ENCODE data around the gene NCK2. TPM values are rescaled to one million over a fixed set of nuclear protein-coding genes. Genes with fewer than 3 reads are reported as not detected.

Gene NCK2
- total RNA-seq, 2 donors from 2014 or later: 39.0 to 144 TPM

- 92% methylated on average over 4 of the region's 4 CpGs for WGBS
- no peak for DNase-seq (ENCODE audit: low spot score)
- Histone ChIP-seq H3K4me1 (replicated peaks) (no peaks in the 10 kb centered on the region), H3K36me3 (no peaks in the 10 kb centered on the region), H3K27ac (no peak overlapping the region), H3K4me3 (no peak overlapping the region), H3K9me3 (no peaks in the 10 kb centered on the region), H3K27me3 (replicated peaks; ENCODE audit: insufficient read depth) (no peaks in the 10 kb centered on the region)
- no peak for TF ChIP-seq POLR2AphosphoS5 (IDR thresholded peaks at IDR 0.05)
- TF ChIP-seq CTCF (IDR thresholded peaks at IDR 0.05): no peak
- TF ChIP-seq POLR2A (IDR thresholded peaks at IDR 0.05): no peak
- intact Hi-C loops (cut with DNase I): no loop called here
These were observed 97.8 kb downstream of the NCK2 start for GRCh38 chr2:105842555-105842954.

GRCh38 chr2:105843476-105844374 lies 99.0 kb downstream of the NCK2 start:
- intact Hi-C loops (cut with DNase I): no loop called here
- no peak for DNase-seq (ENCODE audit: low spot score)
- TF ChIP-seq POLR2A (IDR thresholded peaks at IDR 0.05) (no peak), POLR2AphosphoS5 (IDR thresholded peaks at IDR 0.05) (no peak), CTCF (IDR thresholded peaks at IDR 0.05) (no peak)
- H3K4me1 ChIP-seq (replicated peaks): no peaks in the 10 kb centered on the region
- H3K36me3 ChIP-seq: no peaks in the 10 kb centered on the region
- H3K27me3 ChIP-seq (replicated peaks; ENCODE audit: insufficient read depth): no peaks in the 10 kb centered on the region
- WGBS: 45% methylated on average over 12 of the region's 12 CpGs
- no peaks in the 10 kb centered on the region for H3K9me3 ChIP-seq
- no peak overlapping the region for H3K27ac ChIP-seq
- H3K4me3 ChIP-seq: no peak overlapping the region

- 68% methylated on average over 3 of the region's 3 CpGs for WGBS
- Histone ChIP-seq H3K36me3 (no peaks in the 10 kb centered on the region), H3K4me1 (replicated peaks) (no peaks in the 10 kb centered on the region), H3K27ac (no peak overlapping the region), H3K27me3 (replicated peaks; ENCODE audit: insufficient read depth) (no peaks in the 10 kb centered on the region), H3K4me3 (no peak overlapping the region), H3K9me3 (no peaks in the 10 kb centered on the region)
- TF ChIP-seq POLR2A (IDR thresholded peaks at IDR 0.05): no peak
- no peak for TF ChIP-seq POLR2AphosphoS5 (IDR thresholded peaks at IDR 0.05)
- TF ChIP-seq CTCF (IDR thresholded peaks at IDR 0.05): no peak
- DNase-seq (ENCODE audit: low spot score): no peak
- intact Hi-C loops (cut with DNase I): no loop called here
These were observed 101.3 kb downstream of the NCK2 start for GRCh38 chr2:105845976-105846375.

- TF ChIP-seq POLR2A (IDR thresholded peaks at IDR 0.05) (no peak), CTCF (IDR thresholded peaks at IDR 0.05) (no peak), POLR2AphosphoS5 (IDR thresholded peaks at IDR 0.05) (no peak)
- Histone ChIP-seq H3K4me3 (no peak overlapping the region), H3K27ac (no peak overlapping the region), H3K36me3 (no peaks in the 10 kb centered on the region), H3K9me3 (no peaks in the 10 kb centered on the region), H3K4me1 (replicated peaks) (no peaks in the 10 kb centered on the region), H3K27me3 (replicated peaks; ENCODE audit: insufficient read depth) (no peaks in the 10 kb centered on the region)
- WGBS: 87% methylated on average over 2 of the region's 2 CpGs
- intact Hi-C loops (cut with DNase I): no loop called here
- no peak for DNase-seq (ENCODE audit: low spot score)
These were observed 102.3 kb downstream of the NCK2 start for GRCh38 chr2:105847056-105847455.

- 73% methylated on average over 7 of the region's 7 CpGs for WGBS
- no peak for DNase-seq (ENCODE audit: low spot score)
- Histone ChIP-seq H3K4me1 (replicated peaks) (no peaks in the 10 kb centered on the region), H3K27ac (no peak overlapping the region), H3K4me3 (no peak overlapping the region), H3K36me3 (no peaks in the 10 kb centered on the region), H3K9me3 (no peaks in the 10 kb centered on the region), H3K27me3 (replicated peaks; ENCODE audit: insufficient read depth) (no peaks in the 10 kb centered on the region)
- TF ChIP-seq CTCF (IDR thresholded peaks at IDR 0.05) (no peak), POLR2AphosphoS5 (IDR thresholded peaks at IDR 0.05) (no peak), POLR2A (IDR thresholded peaks at IDR 0.05) (no peak)
- intact Hi-C loops (cut with DNase I): no loop called here
These were observed 103.7 kb downstream of the NCK2 start for GRCh38 chr2:105848367-105848766.

Data from prostate gland (tissue), 2 donors.